Thyroid gland (tissue), 4 donors: ENCODE measurements around the gene BEAN1.

ENCODE experiments used
- POLR2A ChIP-seq, 2 donors: fragments of 450-650 bp; IDR thresholded peaks; one replicate each; pipeline ENCODE4 v1.6.1; 2017; ENCODE audit warnings: antibody characterized with exemption in 2 of 2, mild to moderate bottlenecking in 2 of 2, moderate library complexity in 1 of 2
- TF ChIP-seq, protein P1 (sequence below), 6 experiments: fragments of 200-600 bp in 3 of 6; fragments of 450-650 bp in 3 of 6; sonication (generic) in 3 of 6; IDR thresholded peaks; one replicate each; pipeline ENCODE4 v1.5.1; 2016 to 2019; ENCODE audit warnings: antibody characterized with exemption in 6 of 6, mild to moderate bottlenecking in 2 of 6, inconsistent platforms in 1 of 6, moderate library complexity in 1 of 6

DNA sequence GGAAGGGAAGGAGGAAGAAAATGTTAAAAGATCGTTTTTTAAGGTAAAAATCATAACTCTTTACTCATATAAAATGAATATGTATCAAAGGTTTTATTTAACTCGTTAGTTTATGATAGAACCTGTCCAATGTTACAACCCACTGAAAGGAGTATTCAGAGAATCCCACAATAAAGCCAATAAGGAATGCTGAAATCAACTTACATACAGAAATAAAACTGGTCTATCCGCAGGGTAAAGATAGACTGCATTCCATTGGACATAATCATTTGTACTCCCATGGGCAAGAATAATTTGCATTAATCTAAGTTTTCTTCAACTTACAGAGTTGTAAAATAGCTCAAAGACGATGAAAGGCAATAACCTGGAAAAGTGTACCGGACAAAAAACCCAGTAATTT, 17.9 kb upstream of the BEAN1 start:
- TF ChIP-seq, protein P1, sequence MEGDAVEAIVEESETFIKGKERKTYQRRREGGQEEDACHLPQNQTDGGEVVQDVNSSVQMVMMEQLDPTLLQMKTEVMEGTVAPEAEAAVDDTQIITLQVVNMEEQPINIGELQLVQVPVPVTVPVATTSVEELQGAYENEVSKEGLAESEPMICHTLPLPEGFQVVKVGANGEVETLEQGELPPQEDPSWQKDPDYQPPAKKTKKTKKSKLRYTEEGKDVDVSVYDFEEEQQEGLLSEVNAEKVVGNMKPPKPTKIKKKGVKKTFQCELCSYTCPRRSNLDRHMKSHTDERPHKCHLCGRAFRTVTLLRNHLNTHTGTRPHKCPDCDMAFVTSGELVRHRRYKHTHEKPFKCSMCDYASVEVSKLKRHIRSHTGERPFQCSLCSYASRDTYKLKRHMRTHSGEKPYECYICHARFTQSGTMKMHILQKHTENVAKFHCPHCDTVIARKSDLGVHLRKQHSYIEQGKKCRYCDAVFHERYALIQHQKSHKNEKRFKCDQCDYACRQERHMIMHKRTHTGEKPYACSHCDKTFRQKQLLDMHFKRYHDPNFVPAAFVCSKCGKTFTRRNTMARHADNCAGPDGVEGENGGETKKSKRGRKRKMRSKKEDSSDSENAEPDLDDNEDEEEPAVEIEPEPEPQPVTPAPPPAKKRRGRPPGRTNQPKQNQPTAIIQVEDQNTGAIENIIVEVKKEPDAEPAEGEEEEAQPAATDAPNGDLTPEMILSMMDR (IDR thresholded peaks at IDR 0.05) = no peak
- no peak for TF ChIP-seq POLR2A (IDR thresholded peaks at IDR 0.05)
